Skeletal muscle tissue (tissue), 4 donors: ENCODE results near the gene SLC5A9. TPM values are rescaled to one million over a fixed set of nuclear protein-coding genes. Genes with fewer than 3 reads are reported as not detected.
"Not testable (repeated sequence)": the region's sequence is repeated elsewhere in the genome, so short reads cannot be mapped to it uniquely, and the experiment has no call there.

Source experiments
- H3K27ac ChIP-seq: one replicate; pipeline ENCODE4 v1.7.0; 2013; ENCODE audit warnings: mild to moderate bottlenecking, low read depth, low read length, inconsistent platforms
- H3K27me3 ChIP-seq, 3 donors: one replicate each; pipeline ENCODE4 v1.7.0; 2013; ENCODE audit warnings: low read length in 3 of 3; ENCODE audit not compliant: control insufficient read depth in 3 of 3, insufficient read depth in 3 of 3
- H3K36me3 ChIP-seq, 3 donors: one replicate each; pipeline ENCODE4 v1.7.0; 2013; ENCODE audit warnings: low read length in 3 of 3; ENCODE audit not compliant: control insufficient read depth in 3 of 3, insufficient read depth in 3 of 3
- H3K4me1 ChIP-seq, 3 donors: one replicate each; pipeline ENCODE4 v1.7.0; 2013; ENCODE audit warnings: low read length in 3 of 3, mild to moderate bottlenecking in 3 of 3; ENCODE audit not compliant: control insufficient read depth in 3 of 3, insufficient read depth in 3 of 3
- H3K4me3 ChIP-seq, 3 donors: one replicate each; pipeline ENCODE4 v1.7.0; 2013; ENCODE audit warnings: low read length in 3 of 3
- H3K9ac ChIP-seq, 3 donors: one replicate each; pipeline ENCODE4 v1.7.0; 2013; ENCODE audit warnings: low read length in 3 of 3, mild to moderate bottlenecking in 3 of 3, moderate library complexity in 2 of 3, low read depth in 1 of 3
- H3K9me3 ChIP-seq, 3 donors: one replicate each; pipeline ENCODE4 v1.7.0; 2013; ENCODE audit warnings: low read length in 3 of 3; ENCODE audit not compliant: control insufficient read depth in 3 of 3
- total RNA-seq: library from RNA; depleted of rRNA; stranded (reverse); fragments of >200 nt; gene quantifications from one replicate; pipeline ENCODE4 v1.2.3, GENCODE V29; 2014
- donor health status: Osteomylitis.

SLC5A9 gene
- total RNA-seq, 1 donor from 2014 or later, result not detected

GRCh38 chr1:48251821-48252220 is 29.3 kb downstream of the SLC5A9 start:
- Histone ChIP-seq H3K4me1 (no peaks in the 10 kb centered on the region), H3K27ac (no peak overlapping the region), H3K4me3 (no peak overlapping the region), H3K27me3 (no peaks in the 10 kb centered on the region), H3K9me3 (no peaks in the 10 kb centered on the region), H3K9ac (no peak overlapping the region), H3K36me3 (no peaks in the 10 kb centered on the region)

- Histone ChIP-seq H3K9me3 (no peaks in the 10 kb centered on the region), H3K4me1 (no peaks in the 10 kb centered on the region), H3K4me3 (no peak overlapping the region), H3K27me3 (no peaks in the 10 kb centered on the region), H3K9ac (no peak overlapping the region), H3K27ac (no peak overlapping the region), H3K36me3 (no peaks in the 10 kb centered on the region)
These were observed 31.7 kb downstream of the SLC5A9 start for GRCh38 chr1:48254254-48254653.

GRCh38 chr1:48258106-48258505 is 35.6 kb downstream of the SLC5A9 start:
- no peak overlapping the region for H3K27ac ChIP-seq
- no peaks in the 10 kb centered on the region for H3K4me1 ChIP-seq
- H3K9me3 ChIP-seq, result no peaks in the 10 kb centered on the region
- H3K36me3 ChIP-seq, result no peaks in the 10 kb centered on the region
- H3K4me3 ChIP-seq, result no peak overlapping the region
- no peak overlapping the region for H3K9ac ChIP-seq
- no peaks in the 10 kb centered on the region for H3K27me3 ChIP-seq

- H3K9me3 ChIP-seq, result no peaks in the 10 kb centered on the region
- no peak overlapping the region for H3K4me3 ChIP-seq
- H3K9ac ChIP-seq, result no peak overlapping the region
- no peaks in the 10 kb centered on the region for H3K36me3 ChIP-seq
- H3K27ac ChIP-seq, result no peak overlapping the region
- H3K4me1 ChIP-seq, result no peaks in the 10 kb centered on the region
- no peaks in the 10 kb centered on the region for H3K27me3 ChIP-seq
These were observed 39.4 kb downstream of the SLC5A9 start for GRCh38 chr1:48261881-48262400.

GRCh38 chr1:48263041-48263440 is 40.5 kb downstream of the SLC5A9 start:
- Histone ChIP-seq H3K36me3 (no peaks in the 10 kb centered on the region), H3K9me3 (no peaks in the 10 kb centered on the region), H3K4me3 (no peak overlapping the region), H3K27ac (no peak overlapping the region), H3K4me1 (no peaks in the 10 kb centered on the region), H3K9ac (no peak overlapping the region), H3K27me3 (no peaks in the 10 kb centered on the region)

GRCh38 chr1:48266576-48266975 is 44.1 kb downstream of the SLC5A9 start:
- Histone ChIP-seq H3K9me3 (no peaks in the 10 kb centered on the region), H3K9ac (no peak overlapping the region)

GRCh38 chr1:48277437-48277836 is 54.9 kb downstream of the SLC5A9 start:
- H3K9me3 ChIP-seq, H3K27ac ChIP-seq, H3K4me1 ChIP-seq, H3K27me3 ChIP-seq, H3K9ac ChIP-seq, H3K4me3 ChIP-seq, H3K36me3 ChIP-seq: not testable (repeated sequence)

More at GRCh38 chr1:48266576-48266975, 44.1 kb downstream of the SLC5A9 start:
- Histone ChIP-seq H3K4me3 (no peak overlapping the region), H3K27me3 (no peaks in the 10 kb centered on the region), H3K4me1 (no peaks in the 10 kb centered on the region), H3K36me3 (no peaks in the 10 kb centered on the region), H3K27ac (no peak overlapping the region)

GRCh38 chr1:48282329-48282728 is 59.8 kb downstream of the SLC5A9 start:
- H3K9ac ChIP-seq, H3K27me3 ChIP-seq, H3K4me3 ChIP-seq, H3K9me3 ChIP-seq, H3K4me1 ChIP-seq, H3K27ac ChIP-seq, H3K36me3 ChIP-seq: not testable (repeated sequence)

GRCh38 chr1:48284696-48285420 is 62.3 kb downstream of the SLC5A9 start:
- H3K4me1 ChIP-seq, H3K4me3 ChIP-seq, H3K9me3 ChIP-seq, H3K27ac ChIP-seq, H3K9ac ChIP-seq, H3K36me3 ChIP-seq, H3K27me3 ChIP-seq: not testable (repeated sequence)

GRCh38 chr1:48285525-48285924 is 63.0 kb downstream of the SLC5A9 start:
- no peaks in the 10 kb centered on the region for H3K9me3 ChIP-seq
- H3K27me3 ChIP-seq, result no peaks in the 10 kb centered on the region
- no peak overlapping the region for H3K9ac ChIP-seq

More at GRCh38 chr1:48285525-48285924, 63.0 kb downstream of the SLC5A9 start:
- no peak overlapping the region for H3K27ac ChIP-seq
- no peaks in the 10 kb centered on the region for H3K36me3 ChIP-seq
- H3K4me3 ChIP-seq, result no peak overlapping the region
- no peaks in the 10 kb centered on the region for H3K4me1 ChIP-seq
